HG03342 (cell line): ENCODE results near the gene IL1R2.

Experiments
- ATAC-seq: cut with Tn5 transposase; IDR thresholded peaks from one replicate; pipeline ENCODE4 v1.9.1; 2021; ENCODE audit warnings: mild to moderate bottlenecking, moderate library complexity; ENCODE audit not compliant: unreplicated experiment

The IL1R2 gene

GRCh38 chr2:102037681-102038080, 45.9 kb downstream of the IL1R2 start:
- no peak for ATAC-seq

GRCh38 chr2:102040229-102040628, 48.5 kb downstream of the IL1R2 start:
- no peak for ATAC-seq

GRCh38 chr2:102041351-102041750, 49.6 kb downstream of the IL1R2 start:
- ATAC-seq, result no peak

GRCh38 chr2:102042196-102043081, 50.7 kb downstream of the IL1R2 start:
- no peak for ATAC-seq

- ATAC-seq, result no peak
These were observed 51.8 kb downstream of the IL1R2 start for GRCh38 chr2:102043560-102043959.

GRCh38 chr2:102044235-102044896, 52.6 kb downstream of the IL1R2 start:
- ATAC-seq, result no peak

GRCh38 chr2:102044967-102045489, 53.3 kb downstream of the IL1R2 start:
- ATAC-seq, result no peak

GRCh38 chr2:102045697-102046096, 53.9 kb downstream of the IL1R2 start:
- no peak for ATAC-seq

GRCh38 chr2:102046135-102046986, 54.6 kb downstream of the IL1R2 start:
- ATAC-seq, result no peak

GRCh38 chr2:102048465-102048864, 56.7 kb downstream of the IL1R2 start:
- ATAC-seq, result no peak

GRCh38 chr2:102049756-102050443, 58.1 kb downstream of the IL1R2 start:
- ATAC-seq, result no peak

- ATAC-seq, result no peak
These were observed 59.2 kb downstream of the IL1R2 start for GRCh38 chr2:102050854-102051391.

GRCh38 chr2:102051692-102052277, 60.0 kb downstream of the IL1R2 start:
- ATAC-seq, result no peak

GRCh38 chr2:102052365-102052764, 60.6 kb downstream of the IL1R2 start:
- ATAC-seq, result no peak

GRCh38 chr2:102053096-102053495, 61.3 kb downstream of the IL1R2 start:
- no peak for ATAC-seq

- no peak for ATAC-seq
These were observed 63.7 kb downstream of the IL1R2 start for GRCh38 chr2:102055346-102055990.

GRCh38 chr2:102056079-102056581, 64.4 kb downstream of the IL1R2 start:
- ATAC-seq, result no peak

GRCh38 chr2:102057502-102058292, 65.9 kb downstream of the IL1R2 start:
- no peak for ATAC-seq
